ENCODE data around the gene CYP2F1. TPM values are rescaled to one million over a fixed set of nuclear protein-coding genes. Genes with fewer than 3 reads are reported as not detected.

Gene CYP2F1, protein sequence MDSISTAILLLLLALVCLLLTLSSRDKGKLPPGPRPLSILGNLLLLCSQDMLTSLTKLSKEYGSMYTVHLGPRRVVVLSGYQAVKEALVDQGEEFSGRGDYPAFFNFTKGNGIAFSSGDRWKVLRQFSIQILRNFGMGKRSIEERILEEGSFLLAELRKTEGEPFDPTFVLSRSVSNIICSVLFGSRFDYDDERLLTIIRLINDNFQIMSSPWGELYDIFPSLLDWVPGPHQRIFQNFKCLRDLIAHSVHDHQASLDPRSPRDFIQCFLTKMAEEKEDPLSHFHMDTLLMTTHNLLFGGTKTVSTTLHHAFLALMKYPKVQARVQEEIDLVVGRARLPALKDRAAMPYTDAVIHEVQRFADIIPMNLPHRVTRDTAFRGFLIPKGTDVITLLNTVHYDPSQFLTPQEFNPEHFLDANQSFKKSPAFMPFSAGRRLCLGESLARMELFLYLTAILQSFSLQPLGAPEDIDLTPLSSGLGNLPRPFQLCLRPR
- total RNA-seq, result not detected
- polyA plus RNA-seq, result not detected

DNA sequence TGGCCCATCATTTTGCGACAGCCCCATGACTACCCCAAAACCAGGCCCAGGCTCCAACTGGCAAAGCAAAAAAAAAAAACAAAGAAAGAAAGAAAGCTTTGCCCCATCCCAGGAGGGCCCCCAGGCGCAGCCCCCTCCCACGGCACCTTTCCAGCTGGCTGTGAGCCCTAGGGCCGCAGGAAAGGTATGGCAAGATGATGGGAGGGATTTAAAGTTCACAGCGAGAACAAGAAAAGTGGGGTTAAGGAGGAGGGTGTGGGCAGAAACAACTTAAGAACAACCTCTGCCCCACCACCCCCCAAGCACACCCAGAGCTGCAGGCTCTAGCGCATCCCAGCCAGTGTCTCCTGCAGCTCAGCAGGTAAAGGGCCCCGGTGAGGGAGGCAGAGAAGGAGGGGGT, at the start of gene CYP2F1:
Gene CYP2F1 (plus strand): TSS at position 301 of the 400 bp plus-strand sequence. CDS start 1,757 bp downstream, outside the sequence.
- Histone ChIP-seq H3K9me3 (ENCODE audit: low read length) (no peaks in the 10 kb centered on the region), H3K27me3 (ENCODE audit: insufficient read depth, low read length, poor library complexity, severe bottlenecking) (no peaks in the 10 kb centered on the region), H3K27ac (ENCODE audit: low read depth, low read length) (no peak within 1 kb of the TSS), H3K4me1 (ENCODE audit: insufficient read depth, low read length) (no peaks in the 10 kb centered on the region), H3K36me3 (ENCODE audit: insufficient read depth, low read length) (no peaks in the 10 kb centered on the region), H3K4me3 (ENCODE audit: low read length) (no peak within 1 kb of the TSS)
- H3K4me1 Mint-ChIP-seq, result peaks cover 0 to 7% (median 6%) of the 10 kb centered on the region in 3 donors
- H3K4me3 Mint-ChIP-seq, result peak within 1 kb of the TSS in 1 of 7 donors; percentile 1
- H3K27ac Mint-ChIP-seq, result peak within 1 kb of the TSS in 5 of 8 donors; percentile 3 to 52 (median 21)
- no peak for DNase-seq
- peaks cover 0 to 2% (median 0%) of the 10 kb centered on the region in 3 donors for H3K36me3 Mint-ChIP-seq
- ChIA-PET CTCF (no interaction called here), POLR2A (no interaction called here)
- H3K9me3 Mint-ChIP-seq, result peaks cover 0 to 3% (median 0%) of the 10 kb centered on the region in 5 donors
- H3K27me3 Mint-ChIP-seq, result peaks cover 0 to 3% of the 10 kb centered on the region in 2 donors

- no peaks in the 10 kb centered on the region for H3K4me1 Mint-ChIP-seq
- no peaks in the 10 kb centered on the region for H3K36me3 Mint-ChIP-seq
- no peak overlapping the region for H3K4me3 ChIP-seq (ENCODE audit: low read length)
- peaks cover 34 to 48% of the 10 kb centered on the region in 2 donors for H3K27me3 Mint-ChIP-seq
- CTCF ChIA-PET, result no interaction called here
- POLR2A ChIA-PET, result no interaction called here
- peaks cover 0 to 1% (median 0%) of the 10 kb centered on the region in 5 donors for H3K9me3 Mint-ChIP-seq
- no peak for DNase-seq
- no peaks in the 10 kb centered on the region for H3K4me1 ChIP-seq (ENCODE audit: insufficient read depth, low read length)
- no peak overlapping the region for H3K27ac ChIP-seq (ENCODE audit: low read depth, low read length)
- peak overlapping the region in 1 of 8 donors; percentile 66 for H3K27ac Mint-ChIP-seq
- H3K27me3 ChIP-seq (ENCODE audit: insufficient read depth, low read length, poor library complexity, severe bottlenecking), result peaks cover 5% of the 10 kb centered on the region
- H3K9me3 ChIP-seq (ENCODE audit: low read length), result no peaks in the 10 kb centered on the region
- H3K4me3 Mint-ChIP-seq, result no peak overlapping the region
- no peaks in the 10 kb centered on the region for H3K36me3 ChIP-seq (ENCODE audit: insufficient read depth, low read length)
Measured at GRCh38 chr19:41064974-41065569, 49.2 kb upstream of the CYP2F1 start.

DNA sequence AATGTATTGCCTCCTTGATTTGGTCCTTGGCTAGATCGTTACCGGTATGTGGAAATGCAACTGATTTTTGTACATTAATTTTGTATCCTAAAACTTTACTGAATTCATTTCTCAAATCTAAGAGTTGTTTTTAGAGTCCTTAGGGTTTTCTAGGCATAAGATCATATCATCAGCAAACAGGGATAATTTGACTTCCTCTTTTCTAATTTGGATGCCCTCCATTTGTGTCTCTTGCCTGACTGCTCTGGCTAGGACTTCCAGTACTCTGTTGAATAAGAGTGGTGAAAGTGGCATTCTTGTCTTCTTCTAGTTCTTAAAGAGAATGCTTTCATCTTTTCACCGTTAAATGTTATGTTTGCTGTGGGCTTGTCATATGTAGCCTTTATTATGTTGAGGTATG, 37.9 kb upstream of the CYP2F1 start:
- Mint-ChIP-seq H3K27ac (no peak overlapping the region), H3K4me1 (no peaks in the 10 kb centered on the region), H3K4me3 (no peak overlapping the region), H3K9me3 (peaks cover 8 to 24% (median 17%) of the 10 kb centered on the region in 5 donors), H3K36me3 (peaks cover 0 to 12% (median 0%) of the 10 kb centered on the region in 3 donors), H3K27me3 (peaks cover 20 to 52% of the 10 kb centered on the region in 2 donors)
- ChIA-PET CTCF (no interaction called here), POLR2A (no interaction called here)
- Histone ChIP-seq H3K36me3 (ENCODE audit: insufficient read depth, low read length) (no peaks in the 10 kb centered on the region), H3K4me1 (ENCODE audit: insufficient read depth, low read length) (no peaks in the 10 kb centered on the region), H3K27ac (ENCODE audit: low read depth, low read length) (no peak overlapping the region), H3K27me3 (ENCODE audit: insufficient read depth, low read length, poor library complexity, severe bottlenecking) (no peaks in the 10 kb centered on the region), H3K9me3 (ENCODE audit: low read length) (no peaks in the 10 kb centered on the region), H3K4me3 (ENCODE audit: low read length) (no peak overlapping the region)
- DNase-seq, result no peak

DNA sequence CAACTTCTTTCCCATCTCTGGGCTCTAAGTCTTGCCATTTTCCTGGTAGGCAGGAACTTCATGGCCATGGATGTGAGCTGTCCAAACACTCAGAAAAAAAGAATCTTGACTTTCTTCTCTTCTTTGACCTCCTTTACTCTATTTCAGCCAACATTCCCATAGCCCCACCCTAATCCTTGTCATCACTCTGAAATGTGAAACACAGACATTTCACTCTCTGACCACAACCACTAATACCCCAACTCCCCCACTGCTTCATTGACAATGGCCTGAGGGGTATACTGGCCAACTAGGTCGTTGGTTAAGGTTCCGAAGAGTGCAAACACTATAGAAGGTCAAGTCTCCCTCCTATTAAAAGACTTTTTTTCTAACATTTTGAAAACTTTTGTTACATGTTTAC, 30.7 kb upstream of the CYP2F1 start:
- CTCF ChIA-PET, result no interaction called here
- Mint-ChIP-seq H3K9me3 (peaks cover 9 to 22% (median 17%) of the 10 kb centered on the region in 5 donors), H3K4me1 (no peaks in the 10 kb centered on the region), H3K36me3 (peaks cover 0 to 25% (median 0%) of the 10 kb centered on the region in 3 donors), H3K27me3 (peaks cover 33 to 82% of the 10 kb centered on the region in 2 donors), H3K4me3 (no peak overlapping the region), H3K27ac (no peak overlapping the region)
- POLR2A ChIA-PET, result interaction anchor here (0.6 kb wide), 1 partner anchor 36 kb away, joined by 3 read pairs; no protein-coding TSS in a partner anchor
- Histone ChIP-seq H3K36me3 (ENCODE audit: insufficient read depth, low read length) (no peaks in the 10 kb centered on the region), H3K4me3 (ENCODE audit: low read length) (no peak overlapping the region), H3K27me3 (ENCODE audit: insufficient read depth, low read length, poor library complexity, severe bottlenecking) (no peaks in the 10 kb centered on the region), H3K4me1 (ENCODE audit: insufficient read depth, low read length) (no peaks in the 10 kb centered on the region), H3K27ac (ENCODE audit: low read depth, low read length) (no peak overlapping the region), H3K9me3 (ENCODE audit: low read length) (no peaks in the 10 kb centered on the region)
- DNase-seq, result no peak

DNA sequence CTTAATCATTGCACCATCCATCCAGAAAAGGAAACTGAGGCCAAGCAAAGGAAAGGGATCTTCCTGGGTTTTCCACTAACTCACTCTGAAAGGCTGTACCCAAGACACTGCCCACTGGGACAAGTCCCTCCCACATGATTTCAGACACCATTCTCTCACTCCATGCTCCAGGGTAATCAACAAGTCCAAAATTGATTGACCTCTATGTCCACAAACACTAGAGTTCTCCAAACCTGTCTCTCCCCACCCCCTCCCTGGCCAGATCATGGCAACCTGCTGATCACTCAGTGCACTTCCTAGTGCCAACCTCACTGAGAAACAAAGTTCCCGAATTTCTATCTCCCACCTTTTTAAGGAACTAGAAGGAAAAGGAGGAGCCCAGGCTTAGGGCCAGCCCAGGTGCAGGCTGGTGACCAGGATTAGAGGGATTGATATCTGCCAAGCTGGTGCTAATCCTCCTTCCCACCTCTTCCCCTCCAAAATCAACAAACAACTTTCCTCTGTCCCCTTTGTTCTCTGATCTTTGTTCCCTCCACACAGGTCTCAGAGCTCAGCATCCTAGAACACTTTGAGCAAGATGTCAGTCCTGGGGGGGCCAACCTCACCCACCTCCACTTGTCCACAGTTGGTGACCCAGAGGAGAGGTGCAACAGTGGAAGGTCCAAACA, 28.4 kb upstream of the CYP2F1 start:
- peaks cover 3 to 7% (median 5%) of the 10 kb centered on the region in 5 donors for H3K9me3 Mint-ChIP-seq
- DNase-seq, result no peak
- H3K4me3 ChIP-seq (ENCODE audit: low read length), result no peak overlapping the region
- CTCF ChIA-PET, result interaction anchor here (0.6 kb wide), 1 partner anchor 199 kb away, joined by 3 read pairs; no protein-coding TSS in a partner anchor
- H3K27ac Mint-ChIP-seq, result no peak overlapping the region
- no peak overlapping the region for H3K4me3 Mint-ChIP-seq
- H3K27me3 Mint-ChIP-seq, result peaks cover 52 to 87% of the 10 kb centered on the region in 2 donors
- no peaks in the 10 kb centered on the region for H3K9me3 ChIP-seq (ENCODE audit: low read length)
- no peak overlapping the region for H3K27ac ChIP-seq (ENCODE audit: low read depth, low read length)
- H3K4me1 ChIP-seq (ENCODE audit: insufficient read depth, low read length), result no peaks in the 10 kb centered on the region
- no peaks in the 10 kb centered on the region for H3K36me3 ChIP-seq (ENCODE audit: insufficient read depth, low read length)
- H3K27me3 ChIP-seq (ENCODE audit: insufficient read depth, low read length, poor library complexity, severe bottlenecking), result peaks cover 5% of the 10 kb centered on the region
- POLR2A ChIA-PET, result no interaction called here
- peaks cover 0 to 6% (median 3%) of the 10 kb centered on the region in 3 donors for H3K4me1 Mint-ChIP-seq
- peaks cover 0 to 16% (median 0%) of the 10 kb centered on the region in 3 donors for H3K36me3 Mint-ChIP-seq

GRCh38 chr19:41088151-41088550, 26.1 kb upstream of the CYP2F1 start, which contains the start of gene CYP2A13:
Gene CYP2A13, plus strand, starts transcription at chr19:41088451. Its CDS starts 21 bp downstream, at chr19:41088472.
- Histone ChIP-seq H3K4me1 (ENCODE audit: insufficient read depth, low read length) (no peaks in the 10 kb centered on the region), H3K4me3 (ENCODE audit: low read length) (no peak within 1 kb of the TSS), H3K36me3 (ENCODE audit: insufficient read depth, low read length) (no peaks in the 10 kb centered on the region), H3K27me3 (ENCODE audit: insufficient read depth, low read length, poor library complexity, severe bottlenecking) (peaks cover 13% of the 10 kb centered on the region), H3K9me3 (ENCODE audit: low read length) (no peaks in the 10 kb centered on the region), H3K27ac (ENCODE audit: low read depth, low read length) (no peak within 1 kb of the TSS)
- ChIA-PET POLR2A (no interaction called here), CTCF (no interaction called here)
- Mint-ChIP-seq H3K9me3 (peaks cover 0 to 2% (median 0%) of the 10 kb centered on the region in 5 donors), H3K4me3 (no peak within 1 kb of the TSS), H3K27me3 (peaks cover 52 to 89% of the 10 kb centered on the region in 2 donors), H3K4me1 (peaks cover 0 to 6% (median 3%) of the 10 kb centered on the region in 3 donors), H3K36me3 (peaks cover 0 to 4% (median 0%) of the 10 kb centered on the region in 3 donors), H3K27ac (peak within 1 kb of the TSS in 2 of 8 donors; percentile 47 to 52)
- no peak for DNase-seq

DNA sequence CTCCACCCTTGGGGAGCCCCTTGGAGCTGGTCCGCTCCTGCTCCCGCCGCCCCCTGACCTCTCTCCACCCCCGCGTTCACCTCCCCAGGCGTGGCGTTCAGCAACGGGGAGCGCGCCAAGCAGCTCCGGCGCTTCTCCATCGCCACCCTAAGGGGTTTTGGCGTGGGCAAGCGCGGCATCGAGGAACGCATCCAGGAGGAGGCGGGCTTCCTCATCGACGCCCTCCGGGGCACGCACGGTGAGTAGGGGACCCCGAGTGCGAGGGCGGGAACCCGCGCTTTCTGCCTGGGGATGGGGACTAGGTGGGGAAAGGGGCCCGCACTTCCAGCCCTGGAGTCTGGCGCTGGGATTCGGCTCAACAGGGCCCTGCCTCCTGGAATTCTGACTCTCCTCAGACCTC, 24.3 kb upstream of the CYP2F1 start:
- H3K36me3 ChIP-seq (ENCODE audit: insufficient read depth, low read length), result no peaks in the 10 kb centered on the region
- peaks cover 13% of the 10 kb centered on the region for H3K27me3 ChIP-seq (ENCODE audit: insufficient read depth, low read length, poor library complexity, severe bottlenecking)
- POLR2A ChIA-PET, result no interaction called here
- peaks cover 0 to 6% (median 3%) of the 10 kb centered on the region in 3 donors for H3K4me1 Mint-ChIP-seq
- peak in 1 of 5 donors; percentile 9 for DNase-seq
- no peak overlapping the region for H3K4me3 ChIP-seq (ENCODE audit: low read length)
- H3K27me3 Mint-ChIP-seq, result peaks cover 58 to 94% of the 10 kb centered on the region in 2 donors
- H3K36me3 Mint-ChIP-seq, result peaks cover 0 to under 1% (median 0%) of the 10 kb centered on the region in 3 donors
- H3K4me3 Mint-ChIP-seq, result peak overlapping the region in 2 of 7 donors; percentile 1 to 8
- peaks cover 0 to 2% (median 0%) of the 10 kb centered on the region in 5 donors for H3K9me3 Mint-ChIP-seq
- H3K9me3 ChIP-seq (ENCODE audit: low read length), result no peaks in the 10 kb centered on the region
- H3K4me1 ChIP-seq (ENCODE audit: insufficient read depth, low read length), result no peaks in the 10 kb centered on the region
- H3K27ac ChIP-seq (ENCODE audit: low read depth, low read length), result no peak overlapping the region
- no peak overlapping the region for H3K27ac Mint-ChIP-seq
- CTCF ChIA-PET, result no interaction called here
